Stimulated activated CD4-positive, alpha-beta T cell treated with anti-CD3 and anti-CD28 coated beads, Interleukin-4, amount 100 ng/mL, for 48 hours (primary cell): ENCODE results near the gene N4BP2L1.

Source experiments
- DNase-seq, 2 donors: peaks; one replicate each; pipeline ENCODE4 v3.0.0-alpha.2; 2020; ENCODE audit warnings: low read depth in 2 of 2

N4BP2L1 gene

GRCh38 chr13:32427852-32428580, at the start of gene N4BP2L1:
Gene N4BP2L1 (minus strand): TSS chr13:32428130. CDS start chr13:32428082, 48 bp downstream.
- DNase-seq = peak; percentile 76 to 81

GRCh38 chr13:32476892-32477291, 49.0 kb upstream of the N4BP2L1 start:
- DNase-seq = no peak

GRCh38 chr13:32476021-32476731, 48.2 kb upstream of the N4BP2L1 start:
- DNase-seq = no peak

- no peak for DNase-seq
These were observed 47.3 kb upstream of the N4BP2L1 start for GRCh38 chr13:32474999-32475792.

- no peak for DNase-seq
These were observed 45.7 kb upstream of the N4BP2L1 start for GRCh38 chr13:32473650-32474049.

- no peak for DNase-seq
These were observed 44.3 kb upstream of the N4BP2L1 start for GRCh38 chr13:32472194-32472621.

GRCh38 chr13:32471187-32471922, 43.4 kb upstream of the N4BP2L1 start:
- no peak for DNase-seq

GRCh38 chr13:32468502-32469142, 40.7 kb upstream of the N4BP2L1 start:
- no peak for DNase-seq

- no peak for DNase-seq
These were observed 28.7 kb upstream of the N4BP2L1 start for GRCh38 chr13:32456591-32456990.

- DNase-seq = no peak
These were observed 27.6 kb upstream of the N4BP2L1 start for GRCh38 chr13:32455594-32455903.

- no peak for DNase-seq
These were observed 27.1 kb upstream of the N4BP2L1 start for GRCh38 chr13:32454886-32455593.

- DNase-seq = no peak
These were observed 26.1 kb upstream of the N4BP2L1 start for GRCh38 chr13:32453981-32454380.

GRCh38 chr13:32448972-32449371, 21.0 kb upstream of the N4BP2L1 start:
- DNase-seq = no peak

- DNase-seq = no peak
These were observed 20.1 kb upstream of the N4BP2L1 start for GRCh38 chr13:32447894-32448623.

- no peak for DNase-seq
These were observed 19.0 kb upstream of the N4BP2L1 start for GRCh38 chr13:32446773-32447465.

GRCh38 chr13:32446220-32446619, 18.3 kb upstream of the N4BP2L1 start:
- DNase-seq = no peak

- DNase-seq = no peak
These were observed 17.5 kb upstream of the N4BP2L1 start for GRCh38 chr13:32445461-32445860.

GRCh38 chr13:32443111-32443510, 15.2 kb upstream of the N4BP2L1 start:
- DNase-seq = no peak

- DNase-seq = no peak
These were observed 10.9 kb upstream of the N4BP2L1 start for GRCh38 chr13:32438871-32439270.
